NCI-H748 (cell line): ENCODE data around the gene TMEM221.

Source experiments
- DNase-seq: peaks from one replicate; lab custom pipeline; 2025; ENCODE audit not compliant: unreplicated experiment; lab: John Stamatoyannopoulos, UW

Gene TMEM221

GRCh38 chr19:17445526-17446165 is 2.8 kb downstream of the TMEM221 start:
- no peak for DNase-seq

- DNase-seq = peak; percentile 33
Measured at GRCh38 chr19:17441241-17442021, 7.0 kb downstream of the TMEM221 start.

GRCh38 chr19:17436874-17437267 is 11.6 kb downstream of the TMEM221 start:
- no peak for DNase-seq

- DNase-seq = no peak
Measured at GRCh38 chr19:17436094-17436873, 12.2 kb downstream of the TMEM221 start.

- DNase-seq = no peak
Measured at GRCh38 chr19:17435218-17435617, 13.2 kb downstream of the TMEM221 start.

- DNase-seq = no peak
Measured at GRCh38 chr19:17431417-17431816, 17.1 kb downstream of the TMEM221 start.

GRCh38 chr19:17429641-17430113 is 18.8 kb downstream of the TMEM221 start:
- no peak for DNase-seq

- peak; percentile 68 for DNase-seq
Measured at GRCh38 chr19:17424743-17425365, 23.6 kb downstream of the TMEM221 start.

GRCh38 chr19:17423429-17424208 is 24.8 kb downstream of the TMEM221 start:
- no peak for DNase-seq

- no peak for DNase-seq
Measured at GRCh38 chr19:17421942-17422341, 26.5 kb downstream of the TMEM221 start.

GRCh38 chr19:17420475-17420924 is 28.0 kb downstream of the TMEM221 start:
- peak; percentile 32 for DNase-seq

- DNase-seq = peak; percentile 97
Measured at GRCh38 chr19:17419621-17420474, 28.6 kb downstream of the TMEM221 start, which contains the start of gene MVB12A. Gene MVB12A, plus strand, starts transcription at chr19:17420047. Its CDS starts 89 bp downstream, at chr19:17420136.

- DNase-seq = no peak
Measured at GRCh38 chr19:17419154-17419620, 29.3 kb downstream of the TMEM221 start.

GRCh38 chr19:17418710-17419109 is 29.8 kb downstream of the TMEM221 start:
- DNase-seq = no peak

- DNase-seq = no peak
Measured at GRCh38 chr19:17415121-17415520, 33.3 kb downstream of the TMEM221 start.

- no peak for DNase-seq
Measured at GRCh38 chr19:17414097-17414496, 34.4 kb downstream of the TMEM221 start.

GRCh38 chr19:17411801-17412200 is 36.7 kb downstream of the TMEM221 start:
- no peak for DNase-seq

- no peak for DNase-seq
Measured at GRCh38 chr19:17409990-17410389, 38.5 kb downstream of the TMEM221 start.

GRCh38 chr19:17406887-17407196 is 41.6 kb downstream of the TMEM221 start:
- no peak for DNase-seq
